ENCODE data around the gene HAT1.

Gene HAT1

GRCh38 chr2:171919453-171919852 is 2.8 kb upstream of the HAT1 start:
- no peak for DNase-seq (ENCODE audit: low read depth, low spot score)
- H3K9me3 ChIP-seq (ENCODE audit: control insufficient read depth, insufficient read depth, low read length): no peaks in the 10 kb centered on the region
- H3K36me3 ChIP-seq (ENCODE audit: control insufficient read depth, insufficient read depth, low read length): no peaks in the 10 kb centered on the region
- no peaks in the 10 kb centered on the region for H3K27me3 ChIP-seq (ENCODE audit: control insufficient read depth, insufficient read depth, low read length)
- no peak overlapping the region for H3K27ac ChIP-seq (ENCODE audit: low read length)
- WGBS (ENCODE audit: insufficient coverage, insufficient read length): no CpG with 5 or more reads among the region's 2 CpGs
- no peaks in the 10 kb centered on the region for H3K4me1 ChIP-seq (ENCODE audit: control insufficient read depth, insufficient read depth, low read length)
- no peak overlapping the region for H3K4me3 ChIP-seq (ENCODE audit: low read length)

- WGBS (ENCODE audit: insufficient coverage, insufficient read length): no CpG with 5 or more reads among the region's 5 CpGs
- no peaks in the 10 kb centered on the region for H3K9me3 ChIP-seq (ENCODE audit: control insufficient read depth, insufficient read depth, low read length)
- H3K4me3 ChIP-seq (ENCODE audit: low read length): no peak overlapping the region; the same call in 1 of the 2 replicates
- H3K4me1 ChIP-seq (ENCODE audit: control insufficient read depth, insufficient read depth, low read length): no peaks in the 10 kb centered on the region
- H3K27ac ChIP-seq (ENCODE audit: low read length): no peak overlapping the region
- H3K27me3 ChIP-seq (ENCODE audit: control insufficient read depth, insufficient read depth, low read length): no peaks in the 10 kb centered on the region
- no peaks in the 10 kb centered on the region for H3K36me3 ChIP-seq (ENCODE audit: control insufficient read depth, insufficient read depth, low read length)
- DNase-seq (ENCODE audit: low read depth, low spot score): no peak
Measured at GRCh38 chr2:171921970-171922229, 361 bp upstream of the HAT1 start.

- no peak overlapping the region for H3K27ac ChIP-seq (ENCODE audit: low read length)
- no peak for DNase-seq (ENCODE audit: low read depth, low spot score)
- H3K4me1 ChIP-seq (ENCODE audit: control insufficient read depth, insufficient read depth, low read length): no peaks in the 10 kb centered on the region
- no peak overlapping the region; the same call in 1 of the 2 replicates for H3K4me3 ChIP-seq (ENCODE audit: low read length)
- WGBS (ENCODE audit: insufficient coverage, insufficient read length): no CpG with 5 or more reads among the region's 13 CpGs
- H3K27me3 ChIP-seq (ENCODE audit: control insufficient read depth, insufficient read depth, low read length): no peaks in the 10 kb centered on the region
- H3K36me3 ChIP-seq (ENCODE audit: control insufficient read depth, insufficient read depth, low read length): no peaks in the 10 kb centered on the region
- H3K9me3 ChIP-seq (ENCODE audit: control insufficient read depth, insufficient read depth, low read length): no peaks in the 10 kb centered on the region
Measured at GRCh38 chr2:171923206-171923605, 945 bp downstream of the HAT1 start.

- Histone ChIP-seq H3K9me3 (ENCODE audit: control insufficient read depth, insufficient read depth, low read length) (no peaks in the 10 kb centered on the region), H3K4me3 (ENCODE audit: low read length) (no peak overlapping the region), H3K27ac (ENCODE audit: low read length) (no peak overlapping the region), H3K4me1 (ENCODE audit: control insufficient read depth, insufficient read depth, low read length) (no peaks in the 10 kb centered on the region), H3K36me3 (ENCODE audit: control insufficient read depth, insufficient read depth, low read length) (no peaks in the 10 kb centered on the region), H3K27me3 (ENCODE audit: control insufficient read depth, insufficient read depth, low read length) (no peaks in the 10 kb centered on the region)
- DNase-seq (ENCODE audit: low read depth, low spot score): no peak
- WGBS (ENCODE audit: insufficient coverage, insufficient read length): no CpG with 5 or more reads among the region's 17 CpGs
Measured at GRCh38 chr2:171924170-171924942, 2.1 kb downstream of the HAT1 start.

GRCh38 chr2:171930385-171930784 is 8.1 kb downstream of the HAT1 start:
- Histone ChIP-seq H3K27me3 (ENCODE audit: control insufficient read depth, insufficient read depth, low read length) (no peaks in the 10 kb centered on the region), H3K4me3 (ENCODE audit: low read length) (no peak overlapping the region), H3K4me1 (ENCODE audit: control insufficient read depth, insufficient read depth, low read length) (no peaks in the 10 kb centered on the region), H3K36me3 (ENCODE audit: control insufficient read depth, insufficient read depth, low read length) (no peaks in the 10 kb centered on the region), H3K27ac (ENCODE audit: low read length) (no peak overlapping the region), H3K9me3 (ENCODE audit: control insufficient read depth, insufficient read depth, low read length) (no peaks in the 10 kb centered on the region)
- no peak for DNase-seq (ENCODE audit: low read depth, low spot score)
- WGBS (ENCODE audit: insufficient coverage, insufficient read length): no CpG with 5 or more reads among the region's 4 CpGs

GRCh38 chr2:171939058-171939742 is 16.9 kb downstream of the HAT1 start:
- H3K9me3 ChIP-seq (ENCODE audit: control insufficient read depth, insufficient read depth, low read length): no peaks in the 10 kb centered on the region
- no peaks in the 10 kb centered on the region for H3K36me3 ChIP-seq (ENCODE audit: control insufficient read depth, insufficient read depth, low read length)
- no peaks in the 10 kb centered on the region for H3K4me1 ChIP-seq (ENCODE audit: control insufficient read depth, insufficient read depth, low read length)
- no peak overlapping the region for H3K27ac ChIP-seq (ENCODE audit: low read length)
- WGBS (ENCODE audit: insufficient coverage, insufficient read length): no CpG with 5 or more reads among the region's 9 CpGs
- DNase-seq (ENCODE audit: low read depth, low spot score): no peak
- H3K4me3 ChIP-seq (ENCODE audit: low read length): no peak overlapping the region
- no peaks in the 10 kb centered on the region for H3K27me3 ChIP-seq (ENCODE audit: control insufficient read depth, insufficient read depth, low read length)

GRCh38 chr2:171939743-171940071 is 17.4 kb downstream of the HAT1 start:
- H3K36me3 ChIP-seq (ENCODE audit: control insufficient read depth, insufficient read depth, low read length): no peaks in the 10 kb centered on the region
- no peaks in the 10 kb centered on the region for H3K9me3 ChIP-seq (ENCODE audit: control insufficient read depth, insufficient read depth, low read length)
- H3K27ac ChIP-seq (ENCODE audit: low read length): no peak overlapping the region
- no CpG with 5 or more reads among the region's 4 CpGs for WGBS (ENCODE audit: insufficient coverage, insufficient read length)
- no peak for DNase-seq (ENCODE audit: low read depth, low spot score)
- no peaks in the 10 kb centered on the region for H3K4me1 ChIP-seq (ENCODE audit: control insufficient read depth, insufficient read depth, low read length)
- no peaks in the 10 kb centered on the region for H3K27me3 ChIP-seq (ENCODE audit: control insufficient read depth, insufficient read depth, low read length)
- H3K4me3 ChIP-seq (ENCODE audit: low read length): no peak overlapping the region

- no peaks in the 10 kb centered on the region for H3K9me3 ChIP-seq (ENCODE audit: control insufficient read depth, insufficient read depth, low read length)
- no CpG with 5 or more reads among the region's 6 CpGs for WGBS (ENCODE audit: insufficient coverage, insufficient read length)
Measured at GRCh38 chr2:171941316-171941699, 19.0 kb downstream of the HAT1 start.

GRCh38 chr2:171943869-171944268 is 21.6 kb downstream of the HAT1 start:
- no peak overlapping the region for H3K4me3 ChIP-seq (ENCODE audit: low read length)
- no CpG with 5 or more reads among the region's 4 CpGs for WGBS (ENCODE audit: insufficient coverage, insufficient read length)
- no peaks in the 10 kb centered on the region for H3K9me3 ChIP-seq (ENCODE audit: control insufficient read depth, insufficient read depth, low read length)
- H3K36me3 ChIP-seq (ENCODE audit: control insufficient read depth, insufficient read depth, low read length): no peaks in the 10 kb centered on the region
- no peaks in the 10 kb centered on the region for H3K4me1 ChIP-seq (ENCODE audit: control insufficient read depth, insufficient read depth, low read length)
- no peak for DNase-seq (ENCODE audit: low read depth, low spot score)
- no peaks in the 10 kb centered on the region for H3K27me3 ChIP-seq (ENCODE audit: control insufficient read depth, insufficient read depth, low read length)
- H3K27ac ChIP-seq (ENCODE audit: low read length): no peak overlapping the region

More at GRCh38 chr2:171941316-171941699, 19.0 kb downstream of the HAT1 start:
- H3K36me3 ChIP-seq (ENCODE audit: control insufficient read depth, insufficient read depth, low read length): no peaks in the 10 kb centered on the region
- H3K27ac ChIP-seq (ENCODE audit: low read length): no peak overlapping the region
- no peak overlapping the region for H3K4me3 ChIP-seq (ENCODE audit: low read length)
- no peaks in the 10 kb centered on the region for H3K4me1 ChIP-seq (ENCODE audit: control insufficient read depth, insufficient read depth, low read length)
- DNase-seq (ENCODE audit: low read depth, low spot score): no peak
- no peaks in the 10 kb centered on the region for H3K27me3 ChIP-seq (ENCODE audit: control insufficient read depth, insufficient read depth, low read length)

- Histone ChIP-seq H3K36me3 (ENCODE audit: control insufficient read depth, insufficient read depth, low read length) (no peaks in the 10 kb centered on the region), H3K9me3 (ENCODE audit: control insufficient read depth, insufficient read depth, low read length) (no peaks in the 10 kb centered on the region), H3K27ac (ENCODE audit: low read length) (no peak overlapping the region), H3K4me1 (ENCODE audit: control insufficient read depth, insufficient read depth, low read length) (no peaks in the 10 kb centered on the region), H3K4me3 (ENCODE audit: low read length) (no peak overlapping the region), H3K27me3 (ENCODE audit: control insufficient read depth, insufficient read depth, low read length) (no peaks in the 10 kb centered on the region)
- DNase-seq (ENCODE audit: low read depth, low spot score): no peak
Measured at GRCh38 chr2:171952276-171952675, 30.0 kb downstream of the HAT1 start.

- Histone ChIP-seq H3K4me1 (ENCODE audit: control insufficient read depth, insufficient read depth, low read length) (no peaks in the 10 kb centered on the region), H3K27me3 (ENCODE audit: control insufficient read depth, insufficient read depth, low read length) (no peaks in the 10 kb centered on the region), H3K36me3 (ENCODE audit: control insufficient read depth, insufficient read depth, low read length) (no peaks in the 10 kb centered on the region), H3K27ac (ENCODE audit: low read length) (no peak overlapping the region), H3K4me3 (ENCODE audit: low read length) (no peak overlapping the region), H3K9me3 (ENCODE audit: control insufficient read depth, insufficient read depth, low read length) (no peaks in the 10 kb centered on the region)
- DNase-seq (ENCODE audit: low read depth, low spot score): no peak
- WGBS (ENCODE audit: insufficient coverage, insufficient read length): no CpG with 5 or more reads among the region's 3 CpGs
Measured at GRCh38 chr2:171952748-171953147, 30.5 kb downstream of the HAT1 start.
